Brain microvascular endothelial cell (primary cell): ENCODE measurements around the gene SLC6A19.
"Not testable (repeated sequence)": the region's sequence is repeated elsewhere in the genome, so short reads cannot be mapped to it uniquely, and the experiment has no call there.

ENCODE experiments used
- DNase-seq: peaks from one replicate; pipeline ENCODE4 v3.0.0-alpha.2; 2020
- H3K27ac ChIP-seq: fragments of 250-450 bp; sonication (Bioruptor Pico); 2 replicates; pipeline ENCODE4 v1.5.1; 2020; ENCODE audit warnings: mild to moderate bottlenecking, moderate library complexity
- H3K27me3 ChIP-seq: fragments of 250-450 bp; sonication (Bioruptor Pico); replicated peaks from 2 replicates; pipeline ENCODE4 v1.5.1; 2020; ENCODE audit warnings: mild to moderate bottlenecking
- H3K36me3 ChIP-seq: fragments of 250-450 bp; sonication (Bioruptor Pico); replicated peaks from 2 replicates; pipeline ENCODE4 v1.5.1; 2020; ENCODE audit warnings: mild to moderate bottlenecking
- H3K4me3 ChIP-seq: 2 replicates; pipeline ENCODE4 v1.5.1; 2011; ENCODE audit warnings: low read depth, mild to moderate bottlenecking, control low read depth, low read length, moderate library complexity
- in situ Hi-C: cut with HindIII; loops from 2 replicates; pipeline ENCODE4 v1.10.0; 2017; ENCODE audit warnings: low sequenced_read_pairs, low pct_ligation_motif_present
- TF ChIP-seq, protein P1 (sequence below): IDR thresholded peaks from 2 replicates; pipeline ENCODE4 v1.5.1; 2011; ENCODE audit warnings: low read depth, mild to moderate bottlenecking, moderate library complexity, low read length, control low read depth, inconsistent platforms; ENCODE audit errors: missing control alignments

Gene SLC6A19

DNA sequence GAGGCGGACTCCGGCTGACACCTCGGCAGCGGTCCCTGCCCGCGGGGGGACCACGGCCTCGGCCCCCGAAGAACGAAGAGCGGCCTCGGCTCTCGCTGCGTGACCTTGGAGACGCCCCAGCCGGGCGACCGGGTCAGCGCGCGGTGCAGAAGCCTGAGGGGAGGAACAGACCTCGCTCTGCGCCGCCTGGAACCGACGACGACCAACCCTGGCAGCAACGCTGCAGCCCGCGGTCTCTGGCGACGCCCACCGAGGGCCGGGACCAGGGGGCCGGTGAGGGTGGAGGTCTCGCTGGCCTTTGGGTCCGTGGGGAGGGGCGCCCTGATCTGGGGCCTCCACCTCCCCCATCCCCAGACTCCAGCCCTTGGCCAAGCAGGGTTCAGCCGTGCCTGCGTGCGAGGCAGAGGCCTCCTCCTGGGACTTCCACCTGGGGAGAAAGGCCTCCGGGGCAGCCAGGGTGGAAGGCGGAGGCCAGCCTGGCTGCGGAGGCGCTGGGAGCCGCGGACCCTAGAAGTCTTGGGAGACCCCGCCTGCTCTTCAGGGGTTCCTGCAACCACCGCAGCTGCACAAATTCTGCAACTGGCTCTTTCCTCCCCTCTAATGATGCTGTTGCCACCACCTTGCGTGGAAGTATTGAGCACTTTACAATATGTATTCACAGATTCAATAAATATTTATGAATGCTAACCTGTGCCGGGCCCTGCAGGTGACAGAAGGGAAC lies 45.2 kb upstream of the SLC6A19 start:
- TF ChIP-seq, protein P1, sequence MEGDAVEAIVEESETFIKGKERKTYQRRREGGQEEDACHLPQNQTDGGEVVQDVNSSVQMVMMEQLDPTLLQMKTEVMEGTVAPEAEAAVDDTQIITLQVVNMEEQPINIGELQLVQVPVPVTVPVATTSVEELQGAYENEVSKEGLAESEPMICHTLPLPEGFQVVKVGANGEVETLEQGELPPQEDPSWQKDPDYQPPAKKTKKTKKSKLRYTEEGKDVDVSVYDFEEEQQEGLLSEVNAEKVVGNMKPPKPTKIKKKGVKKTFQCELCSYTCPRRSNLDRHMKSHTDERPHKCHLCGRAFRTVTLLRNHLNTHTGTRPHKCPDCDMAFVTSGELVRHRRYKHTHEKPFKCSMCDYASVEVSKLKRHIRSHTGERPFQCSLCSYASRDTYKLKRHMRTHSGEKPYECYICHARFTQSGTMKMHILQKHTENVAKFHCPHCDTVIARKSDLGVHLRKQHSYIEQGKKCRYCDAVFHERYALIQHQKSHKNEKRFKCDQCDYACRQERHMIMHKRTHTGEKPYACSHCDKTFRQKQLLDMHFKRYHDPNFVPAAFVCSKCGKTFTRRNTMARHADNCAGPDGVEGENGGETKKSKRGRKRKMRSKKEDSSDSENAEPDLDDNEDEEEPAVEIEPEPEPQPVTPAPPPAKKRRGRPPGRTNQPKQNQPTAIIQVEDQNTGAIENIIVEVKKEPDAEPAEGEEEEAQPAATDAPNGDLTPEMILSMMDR = no peak
- H3K27ac ChIP-seq = no peak overlapping the region
- no peaks in the 10 kb centered on the region for H3K36me3 ChIP-seq
- H3K27me3 ChIP-seq = peaks cover 31% of the 10 kb centered on the region
- in situ Hi-C loops = loop anchor here (25.0 kb wide), 1 partner anchor 219 kb away; no protein-coding TSS in a partner anchor
- no peak overlapping the region for H3K4me3 ChIP-seq
- no peak for DNase-seq

DNA sequence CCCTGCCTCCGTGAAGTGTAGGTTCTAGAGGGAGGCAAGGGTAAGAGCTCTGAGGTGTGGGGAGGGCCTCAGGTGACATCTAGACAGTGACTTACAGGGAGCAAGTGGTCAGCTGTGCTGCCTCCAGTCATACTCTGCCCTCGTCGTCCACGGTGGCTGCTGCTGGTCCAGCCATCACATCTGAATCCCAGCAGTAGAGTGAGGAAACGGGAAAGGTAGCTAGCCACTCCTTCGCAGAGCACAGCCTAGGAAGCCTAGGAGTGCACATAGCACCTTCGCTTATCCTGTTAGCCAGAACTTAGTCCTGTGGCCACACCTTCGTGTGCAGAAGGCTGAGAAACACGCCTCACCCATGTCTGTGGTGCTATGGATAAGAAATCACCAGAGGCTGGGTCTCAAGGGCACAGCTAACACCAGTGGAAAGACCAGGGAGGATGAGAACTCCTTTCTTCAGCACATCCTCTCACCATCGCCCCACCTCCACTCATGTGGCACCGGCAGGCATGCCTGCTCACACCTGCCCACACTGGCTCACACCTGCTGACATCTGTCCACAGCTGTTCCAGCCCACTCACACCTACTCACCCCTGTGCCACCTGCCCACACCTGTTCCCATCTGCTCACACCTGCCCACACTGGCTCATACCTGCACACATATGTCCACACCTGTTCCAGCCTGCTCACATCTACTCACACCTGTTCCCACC lies 44.5 kb upstream of the SLC6A19 start:
- DNase-seq = no peak
- no peak overlapping the region for H3K27ac ChIP-seq
- TF ChIP-seq, protein P1 = no peak
- in situ Hi-C loops = loop anchor here (25.0 kb wide), 1 partner anchor 220 kb away; no protein-coding TSS in a partner anchor
- no peaks in the 10 kb centered on the region for H3K36me3 ChIP-seq
- H3K27me3 ChIP-seq = peaks cover 31% of the 10 kb centered on the region
- no peak overlapping the region for H3K4me3 ChIP-seq

DNA sequence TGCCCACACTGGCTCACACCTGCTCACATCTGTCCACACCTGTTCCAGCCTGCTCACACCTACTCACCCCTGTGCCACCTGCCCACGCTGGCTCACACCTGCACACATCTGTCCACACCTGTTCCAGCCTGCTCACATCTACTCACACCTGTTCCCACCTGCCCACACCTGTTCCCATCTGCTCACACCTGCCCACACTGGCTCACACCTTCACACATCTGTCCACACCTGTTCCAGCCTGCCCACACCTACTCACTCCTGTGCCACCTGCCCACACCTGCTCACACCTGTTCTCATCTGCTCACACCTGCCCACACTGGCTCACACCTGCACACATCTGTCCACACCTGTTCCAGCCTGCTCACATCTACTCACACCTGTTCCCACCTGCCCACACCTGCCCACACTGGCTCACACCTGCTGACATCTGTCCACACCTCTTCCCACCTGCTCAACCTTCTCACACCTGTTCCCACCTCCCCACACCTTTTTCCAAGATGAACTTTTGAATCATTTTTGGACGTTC lies 43.9 kb upstream of the SLC6A19 start:
- H3K27me3 ChIP-seq = peaks cover 27% of the 10 kb centered on the region
- not testable (repeated sequence) for H3K36me3 ChIP-seq, H3K4me3 ChIP-seq, DNase-seq, H3K27ac ChIP-seq
- in situ Hi-C loops = loop anchor here (25.0 kb wide), 1 partner anchor 220 kb away; no protein-coding TSS in a partner anchor

DNA sequence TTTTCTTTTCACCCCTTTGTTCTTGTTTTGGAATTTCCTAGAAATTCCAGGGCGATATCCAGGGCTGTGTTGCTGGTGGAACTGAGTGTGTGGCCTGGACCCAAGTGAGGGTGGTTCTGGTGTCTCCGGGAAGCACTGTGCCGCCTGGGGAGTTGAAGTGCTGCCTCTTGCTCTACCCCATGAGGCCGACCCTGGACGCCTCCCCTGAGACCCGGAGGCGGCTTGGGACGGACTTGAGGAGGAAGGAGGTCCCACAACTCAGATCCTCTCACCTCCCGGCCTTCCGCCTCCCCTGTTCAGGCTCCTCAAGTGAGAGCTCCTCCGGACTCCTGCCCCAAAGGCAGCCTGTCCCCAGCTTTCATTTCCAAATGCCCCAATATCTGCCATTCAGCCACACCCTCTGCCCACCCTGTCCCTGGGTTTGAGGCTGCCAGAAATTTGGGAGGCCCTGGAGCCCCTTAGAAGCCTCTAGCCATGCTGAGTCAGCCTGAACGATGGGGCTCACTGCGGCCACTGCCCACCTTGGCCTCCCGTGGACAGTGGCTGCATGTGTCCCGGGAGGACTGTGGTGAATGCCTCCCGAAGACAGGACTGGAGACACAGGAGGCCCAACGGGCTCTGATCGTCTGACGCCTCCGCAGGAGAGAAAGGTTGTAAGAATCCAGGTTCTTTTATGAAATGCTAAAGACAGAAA lies 42.6 kb upstream of the SLC6A19 start:
- DNase-seq = no peak
- Histone ChIP-seq H3K4me3 (no peak overlapping the region), H3K27me3 (peaks cover 22% of the 10 kb centered on the region), H3K36me3 (no peaks in the 10 kb centered on the region), H3K27ac (no peak overlapping the region)
- in situ Hi-C loops = loop anchor here (25.0 kb wide), 1 partner anchor 221 kb away; no protein-coding TSS in a partner anchor
- TF ChIP-seq, protein P1 = no peak

DNA sequence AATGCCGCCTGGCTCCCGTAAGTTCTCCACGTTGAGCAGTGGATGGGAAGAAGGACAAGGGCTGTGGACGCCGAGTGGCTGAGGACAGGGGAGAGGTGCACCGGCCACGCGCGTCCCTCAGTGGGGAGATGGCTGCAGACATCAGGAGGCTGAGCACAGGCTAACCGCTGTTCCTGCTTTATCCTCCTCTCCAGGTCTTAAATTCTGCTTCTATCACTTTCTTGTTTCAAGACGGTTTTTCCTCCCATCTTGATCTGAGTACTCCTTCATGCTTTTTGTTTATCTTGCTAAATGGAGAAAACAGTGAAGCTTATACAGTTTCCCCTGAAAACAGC lies 42.1 kb upstream of the SLC6A19 start:
- in situ Hi-C loops = loop anchor here (25.0 kb wide), 1 partner anchor 222 kb away; no protein-coding TSS in a partner anchor
- Histone ChIP-seq H3K27ac (no peak overlapping the region), H3K4me3 (no peak overlapping the region), H3K36me3 (no peaks in the 10 kb centered on the region), H3K27me3 (peaks cover 20% of the 10 kb centered on the region)
- TF ChIP-seq, protein P1 = no peak
- no peak for DNase-seq
